H9 (cell line): ENCODE measurements around the gene SP3. TPM values are rescaled to one million over a fixed set of nuclear protein-coding genes. Genes with fewer than 3 reads are reported as not detected.

Experiments
- DNase-seq: peaks from one replicate; pipeline ENCODE4 v3.0.0-alpha.2; 2017
- H2AFZ ChIP-seq: one replicate; pipeline ENCODE4 v1.6.1; 2013; ENCODE audit warnings: mild to moderate bottlenecking, low read length, control low read depth, moderate library complexity
- H2AK5ac ChIP-seq: 2 replicates; pipeline ENCODE4 v1.6.1; 2013; ENCODE audit warnings: low read length, control low read depth, mixed read lengths; ENCODE audit not compliant: insufficient read length
- H2BK120ac ChIP-seq: one replicate; pipeline ENCODE4 v1.6.1; 2013; ENCODE audit warnings: low read depth, mild to moderate bottlenecking, low read length, control low read depth, inconsistent platforms; ENCODE audit not compliant: poor library complexity, severe bottlenecking
- H2BK12ac ChIP-seq: 2 replicates; pipeline ENCODE4 v1.6.1; 2013; ENCODE audit warnings: low read length, control low read depth, mixed read lengths, low read depth; ENCODE audit not compliant: insufficient read length
- H2BK15ac ChIP-seq: 2 replicates; pipeline ENCODE4 v1.6.1; 2013; ENCODE audit warnings: low read depth, low read length, control low read depth
- H2BK20ac ChIP-seq: one replicate; pipeline ENCODE4 v1.6.1; 2013; ENCODE audit warnings: low read depth, mild to moderate bottlenecking, low read length, control low read depth, inconsistent platforms; ENCODE audit not compliant: poor library complexity, severe bottlenecking
- H2BK5ac ChIP-seq: 2 replicates; pipeline ENCODE4 v1.6.1; 2013; ENCODE audit warnings: low read length, control low read depth, mixed read lengths; ENCODE audit not compliant: insufficient read length
- H3K14ac ChIP-seq: 2 replicates; pipeline ENCODE4 v1.6.1; 2013; ENCODE audit warnings: low read length, control low read depth; ENCODE audit not compliant: insufficient read depth
- H3K18ac ChIP-seq: 2 replicates; pipeline ENCODE4 v1.6.1; 2013; ENCODE audit warnings: low read depth, mild to moderate bottlenecking, mixed read lengths, low read length, control low read depth; ENCODE audit not compliant: insufficient read length
- H3K23ac ChIP-seq: 2 replicates; pipeline ENCODE4 v1.6.1; 2013; ENCODE audit warnings: low read length, control low read depth, mixed read lengths, low read depth; ENCODE audit not compliant: insufficient read length
- H3K23me2 ChIP-seq: 2 replicates; pipeline ENCODE4 v1.6.1; 2013; ENCODE audit warnings: low read depth, mild to moderate bottlenecking, mixed read lengths, low read length, control low read depth; ENCODE audit not compliant: insufficient read length, poor library complexity, severe bottlenecking
- H3K27ac ChIP-seq: 2 replicates; pipeline ENCODE4 v1.5.1; 2013; ENCODE audit warnings: low read length, control low read depth, mixed read lengths, low read depth; ENCODE audit not compliant: insufficient read length
- H3K27me3 ChIP-seq: 2 replicates; pipeline ENCODE4 v1.6.1; 2013; ENCODE audit warnings: low read length, control low read depth, inconsistent platforms; ENCODE audit not compliant: insufficient read depth
- H3K4ac ChIP-seq: 2 replicates; pipeline ENCODE4 v1.6.1; 2013; ENCODE audit warnings: low read depth, mild to moderate bottlenecking, control low read depth, inconsistent platforms, low read length, moderate library complexity
- H3K4me1 ChIP-seq: 2 replicates; pipeline ENCODE4 v1.6.1; 2013; ENCODE audit warnings: low read length, control low read depth, inconsistent platforms; ENCODE audit not compliant: insufficient read depth
- H3K4me2 ChIP-seq: 2 replicates; pipeline ENCODE4 v1.6.1; 2013; ENCODE audit warnings: low read length, control low read depth, mixed read lengths; ENCODE audit not compliant: insufficient read length, insufficient read depth
- H3K56ac ChIP-seq: 2 replicates; pipeline ENCODE4 v1.6.1; 2013; ENCODE audit warnings: low read depth, mild to moderate bottlenecking, mixed read lengths, low read length, control low read depth; ENCODE audit not compliant: insufficient read length
- H3K79me1 ChIP-seq: 2 replicates; pipeline ENCODE4 v1.6.1; 2013; ENCODE audit warnings: low read depth, mild to moderate bottlenecking, moderate library complexity, low read length, control low read depth, inconsistent platforms; ENCODE audit not compliant: insufficient read depth, poor library complexity, severe bottlenecking
- H3K79me2 ChIP-seq: 2 replicates; pipeline ENCODE4 v1.6.1; 2013; ENCODE audit warnings: low read length, control low read depth, inconsistent platforms; ENCODE audit not compliant: insufficient read depth
- H3K9ac ChIP-seq: 2 replicates; pipeline ENCODE4 v1.6.1; 2013; ENCODE audit warnings: low read length, control low read depth, mixed read lengths; ENCODE audit not compliant: insufficient read length; ENCODE audit errors: extremely low read depth
- H3K9me3 ChIP-seq: one replicate; pipeline ENCODE4 v1.6.1; 2013; ENCODE audit warnings: low read depth, low read length, inconsistent platforms; ENCODE audit not compliant: control insufficient read depth
- H3T11ph ChIP-seq: one replicate; pipeline ENCODE4 v1.6.1; 2013; ENCODE audit warnings: mild to moderate bottlenecking, low read length, control low read depth, inconsistent platforms
- H4K20me1 ChIP-seq: one replicate; pipeline ENCODE4 v1.6.1; 2013; ENCODE audit not compliant: control insufficient read depth, insufficient read length, insufficient read depth
- H4K5ac ChIP-seq: 2 replicates; pipeline ENCODE4 v1.6.1; 2013; ENCODE audit warnings: low read depth, mild to moderate bottlenecking, mixed read lengths, low read length, control low read depth; ENCODE audit not compliant: insufficient read length
- H4K8ac ChIP-seq: replicated peaks from 2 replicates; pipeline ENCODE4 v1.6.1; 2013; ENCODE audit warnings: low read length, control low read depth, mixed read lengths, low read depth; ENCODE audit not compliant: insufficient read length
- H4K91ac ChIP-seq: 2 replicates; pipeline ENCODE4 v1.6.1; 2013; ENCODE audit warnings: low read depth, mild to moderate bottlenecking, moderate library complexity, mixed read lengths, low read length, control low read depth; ENCODE audit not compliant: insufficient read length
- H3K27ac Mint-ChIP-seq, 3 experiments: 2 replicates in 2 of 3; 3 replicates in 1 of 3; pipeline ENCODE4 v1.8.0; 2020 to 2021; ENCODE audit warnings: mixed read lengths in 3 of 3, mild to moderate bottlenecking in 1 of 3, moderate library complexity in 1 of 3
- H3K27me3 Mint-ChIP-seq: 2 replicates; pipeline ENCODE4 v1.8.0; 2021; ENCODE audit warnings: low read depth, mild to moderate bottlenecking, moderate library complexity, mixed read lengths
- H3K36me3 Mint-ChIP-seq, 3 experiments: 2 replicates in 2 of 3; 3 replicates in 1 of 3; pipeline ENCODE4 v1.8.0; 2020 to 2021; ENCODE audit warnings: low read depth in 3 of 3, mixed read lengths in 3 of 3; ENCODE audit not compliant: insufficient read depth in 1 of 3
- H3K4me1 Mint-ChIP-seq, 2 experiments: 2 replicates each; pipeline ENCODE4 v1.8.0; 2020; ENCODE audit warnings: mixed read lengths in 2 of 2
- H3K4me3 Mint-ChIP-seq, 2 experiments: 2 replicates in 1 of 2; 3 replicates in 1 of 2; pipeline ENCODE4 v1.8.0; 2020 to 2021; ENCODE audit warnings: mild to moderate bottlenecking in 2 of 2, mixed read lengths in 2 of 2, moderate library complexity in 1 of 2
- H3K9me3 Mint-ChIP-seq, 2 experiments: 2 replicates in 1 of 2; 3 replicates in 1 of 2; pipeline ENCODE4 v1.8.0; 2020; ENCODE audit warnings: mild to moderate bottlenecking in 2 of 2, mixed read lengths in 2 of 2, moderate library complexity in 1 of 2
- WGBS: extraction: QIAGEN DNeasy Blood & Tissue Kit; methylation state at CpG from one replicate; pipeline ENCODE4 v1.1.7; 2013; ENCODE audit warnings: missing lambda C conversion rate, low lambda C conversion rate, mixed read lengths; ENCODE audit not compliant: insufficient read length; ENCODE audit errors: extremely low coverage; 5-methylcytosine and 5-hydroxymethylcytosine counted together
- total RNA-seq: library from RNA; stranded (reverse); gene quantifications from 2 replicates; pipeline ENCODE4 v1.2.1, GENCODE V29; 2021
- TF ChIP-seq, protein P1 (sequence below): fragments of 200-600 bp; sonication (generic); conservative IDR thresholded peaks from 3 replicates; pipeline ENCODE4 v1.8.0; 2021; ENCODE audit warnings: antibody characterized with exemption, mild to moderate bottlenecking

The SP3 gene
- total RNA-seq, 1 experiment from 2014 or later = 86.3 TPM

DNA sequence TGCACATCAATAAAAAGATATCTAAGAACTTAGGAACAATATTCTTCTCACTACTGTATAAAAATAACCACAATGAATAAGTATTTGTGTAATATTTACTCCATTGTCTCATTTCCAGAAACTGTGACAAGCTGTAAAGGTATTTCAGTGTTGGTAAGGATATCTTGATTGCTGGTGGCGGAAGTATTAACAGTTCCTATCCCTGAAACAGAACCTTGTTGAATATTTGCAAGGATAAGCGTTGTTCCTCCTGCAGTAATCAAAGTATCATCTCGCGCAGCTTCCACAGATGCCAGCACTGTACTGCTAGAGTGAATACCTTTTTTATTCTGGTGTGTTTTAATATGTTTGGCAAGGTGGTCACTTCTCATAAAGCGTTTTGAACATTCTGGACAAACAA, 55.3 kb downstream of the SP3 start:
- TF ChIP-seq, protein P1, sequence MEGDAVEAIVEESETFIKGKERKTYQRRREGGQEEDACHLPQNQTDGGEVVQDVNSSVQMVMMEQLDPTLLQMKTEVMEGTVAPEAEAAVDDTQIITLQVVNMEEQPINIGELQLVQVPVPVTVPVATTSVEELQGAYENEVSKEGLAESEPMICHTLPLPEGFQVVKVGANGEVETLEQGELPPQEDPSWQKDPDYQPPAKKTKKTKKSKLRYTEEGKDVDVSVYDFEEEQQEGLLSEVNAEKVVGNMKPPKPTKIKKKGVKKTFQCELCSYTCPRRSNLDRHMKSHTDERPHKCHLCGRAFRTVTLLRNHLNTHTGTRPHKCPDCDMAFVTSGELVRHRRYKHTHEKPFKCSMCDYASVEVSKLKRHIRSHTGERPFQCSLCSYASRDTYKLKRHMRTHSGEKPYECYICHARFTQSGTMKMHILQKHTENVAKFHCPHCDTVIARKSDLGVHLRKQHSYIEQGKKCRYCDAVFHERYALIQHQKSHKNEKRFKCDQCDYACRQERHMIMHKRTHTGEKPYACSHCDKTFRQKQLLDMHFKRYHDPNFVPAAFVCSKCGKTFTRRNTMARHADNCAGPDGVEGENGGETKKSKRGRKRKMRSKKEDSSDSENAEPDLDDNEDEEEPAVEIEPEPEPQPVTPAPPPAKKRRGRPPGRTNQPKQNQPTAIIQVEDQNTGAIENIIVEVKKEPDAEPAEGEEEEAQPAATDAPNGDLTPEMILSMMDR = no peak
- Histone ChIP-seq H3K56ac (no peak overlapping the region), H3K4ac (no peak overlapping the region), H4K8ac (no peak overlapping the region), H2BK120ac (no peak overlapping the region), H3K14ac (no peak overlapping the region), H3K27me3 (no peaks in the 10 kb centered on the region), H3K79me1 (no peaks in the 10 kb centered on the region), H3T11ph (no peak overlapping the region), H2BK20ac (no peak overlapping the region), H4K91ac (no peak overlapping the region), H2BK15ac (no peak overlapping the region), H3K23me2 (no peaks in the 10 kb centered on the region), H4K5ac (no peak overlapping the region), H3K23ac (no peak overlapping the region), H3K27ac (no peak overlapping the region), H3K4me2 (no peak overlapping the region), H4K20me1 (no peaks in the 10 kb centered on the region), H3K18ac (no peak overlapping the region), H2AK5ac (no peak overlapping the region), H3K4me1 (peaks cover 2% of the 10 kb centered on the region; the same call in 1 of the 2 replicates), H3K9ac (no peak overlapping the region), H3K79me2 (no peaks in the 10 kb centered on the region), H3K9me3 (no peaks in the 10 kb centered on the region), H2AFZ (no peak overlapping the region), H2BK5ac (no peak overlapping the region), H2BK12ac (no peak overlapping the region)
- H3K4me1 Mint-ChIP-seq = peaks cover 4 to 5% of the 10 kb centered on the region in 2 experiments
- no CpG with 5 or more reads among the region's 5 CpGs for WGBS
- H3K9me3 Mint-ChIP-seq = no peaks in the 10 kb centered on the region
- H3K4me3 Mint-ChIP-seq = no peak overlapping the region
- no peak for DNase-seq
- no peak overlapping the region for H3K27ac Mint-ChIP-seq
- H3K27me3 Mint-ChIP-seq = no peaks in the 10 kb centered on the region
- H3K36me3 Mint-ChIP-seq = peaks cover 28 to 71% (median 64%) of the 10 kb centered on the region in 3 experiments; a peak in 6 of 7 replicates
